ENCODE data around the gene ADORA2A.
A peak's percentile ranks its signal among the peaks of the same experiment; 100 is the strongest.

ADORA2A gene

GRCh38 chr22:24431309-24432034, 4.1 kb downstream of the ADORA2A start:
- H3K4me3 ChIP-seq (replicated peaks in 1 of 2; ENCODE audit: low read depth in 2 of 2, low read length in 2 of 2) = no peak overlapping the region
- no peak for TF ChIP-seq CTCF (IDR thresholded peaks at IDR 0.05; ENCODE audit: low read depth, low read length)
- DNase-seq (ENCODE audit: low read depth in 2 of 2) = no peak

- DNase-seq (ENCODE audit: low read depth in 2 of 2) = peak; percentile 72 to 85
- no peak overlapping the region for H3K4me3 ChIP-seq (replicated peaks in 1 of 2; ENCODE audit: low read depth in 2 of 2, low read length in 2 of 2)
- no peak for TF ChIP-seq CTCF (IDR thresholded peaks at IDR 0.05; ENCODE audit: low read depth, low read length)
These were observed 4.9 kb downstream of the ADORA2A start for GRCh38 chr22:24432059-24432853.

- TF ChIP-seq CTCF (IDR thresholded peaks at IDR 0.05; ENCODE audit: low read depth, low read length) = no peak
- DNase-seq (ENCODE audit: low read depth in 2 of 2) = no peak
- no peak overlapping the region for H3K4me3 ChIP-seq (replicated peaks in 1 of 2; ENCODE audit: low read depth in 2 of 2, low read length in 2 of 2)
These were observed 5.8 kb downstream of the ADORA2A start for GRCh38 chr22:24433001-24433827.

GRCh38 chr22:24433828-24434470, 6.5 kb downstream of the ADORA2A start:
- no peak overlapping the region for H3K4me3 ChIP-seq (replicated peaks in 1 of 2; ENCODE audit: low read depth in 2 of 2, low read length in 2 of 2)
- peak; percentile 32 to 93 for DNase-seq (ENCODE audit: low read depth in 2 of 2)
- no peak for TF ChIP-seq CTCF (IDR thresholded peaks at IDR 0.05; ENCODE audit: low read depth, low read length)

DNA sequence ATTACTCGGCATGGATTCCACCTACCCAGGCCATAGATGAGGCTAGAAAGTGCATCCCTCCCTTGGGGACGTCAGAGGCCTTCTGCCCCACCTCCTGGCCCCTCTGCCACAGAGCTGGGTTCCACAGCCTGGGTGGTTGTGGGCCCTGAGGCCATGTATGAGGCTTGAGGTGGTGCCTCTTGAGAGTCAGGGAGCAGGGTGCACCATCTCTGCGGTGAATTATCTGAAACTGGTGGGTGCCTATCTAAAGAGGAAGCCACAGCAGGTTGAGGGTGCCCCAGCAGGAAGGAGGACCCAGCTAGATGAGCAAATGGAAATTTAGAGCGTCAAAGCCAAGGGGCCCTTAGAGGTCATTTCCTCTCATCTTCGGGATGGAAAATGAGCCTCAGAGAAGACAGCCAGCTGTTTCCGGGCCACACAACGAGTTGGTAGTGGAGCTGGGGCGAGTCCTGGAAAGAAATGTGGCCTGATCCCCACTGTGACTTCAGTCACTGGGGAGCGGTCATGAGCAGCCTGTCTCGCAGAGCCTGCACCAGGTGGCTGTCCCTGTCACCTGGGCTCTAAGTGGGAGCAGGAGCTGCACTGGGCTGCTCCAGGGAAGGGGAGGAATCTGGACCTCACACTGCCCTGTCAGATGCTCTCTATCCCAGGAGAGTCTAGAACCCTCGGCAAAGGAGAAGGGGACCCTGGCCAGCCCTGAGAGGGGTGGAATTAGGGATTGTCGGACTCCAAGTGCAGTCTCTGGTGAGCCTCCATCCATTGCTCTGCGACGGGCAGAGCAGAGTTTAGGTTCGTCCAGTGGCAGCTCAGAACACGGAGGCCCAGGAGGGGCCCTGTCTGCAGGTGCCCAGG, 7.3 kb downstream of the ADORA2A start:
- DNase-seq (ENCODE audit: low read depth in 2 of 2) = peak; percentile 64 to 69
- no peak overlapping the region for H3K4me3 ChIP-seq (replicated peaks in 1 of 2; ENCODE audit: low read depth in 2 of 2, low read length in 2 of 2)
- no peak for TF ChIP-seq CTCF (IDR thresholded peaks at IDR 0.05; ENCODE audit: low read depth, low read length)
